ENCODE data around the gene CAST. TPM values are rescaled to one million over a fixed set of nuclear protein-coding genes. Genes with fewer than 3 reads are reported as not detected.
"Not testable (repeated sequence)": the region's sequence is repeated elsewhere in the genome, so short reads cannot be mapped to it uniquely, and the experiment has no call there.

CAST gene
- polyA plus RNA-seq (2012; ENCODE audit: insufficient read depth, insufficient read length, low read depth): 27.5 TPM

DNA sequence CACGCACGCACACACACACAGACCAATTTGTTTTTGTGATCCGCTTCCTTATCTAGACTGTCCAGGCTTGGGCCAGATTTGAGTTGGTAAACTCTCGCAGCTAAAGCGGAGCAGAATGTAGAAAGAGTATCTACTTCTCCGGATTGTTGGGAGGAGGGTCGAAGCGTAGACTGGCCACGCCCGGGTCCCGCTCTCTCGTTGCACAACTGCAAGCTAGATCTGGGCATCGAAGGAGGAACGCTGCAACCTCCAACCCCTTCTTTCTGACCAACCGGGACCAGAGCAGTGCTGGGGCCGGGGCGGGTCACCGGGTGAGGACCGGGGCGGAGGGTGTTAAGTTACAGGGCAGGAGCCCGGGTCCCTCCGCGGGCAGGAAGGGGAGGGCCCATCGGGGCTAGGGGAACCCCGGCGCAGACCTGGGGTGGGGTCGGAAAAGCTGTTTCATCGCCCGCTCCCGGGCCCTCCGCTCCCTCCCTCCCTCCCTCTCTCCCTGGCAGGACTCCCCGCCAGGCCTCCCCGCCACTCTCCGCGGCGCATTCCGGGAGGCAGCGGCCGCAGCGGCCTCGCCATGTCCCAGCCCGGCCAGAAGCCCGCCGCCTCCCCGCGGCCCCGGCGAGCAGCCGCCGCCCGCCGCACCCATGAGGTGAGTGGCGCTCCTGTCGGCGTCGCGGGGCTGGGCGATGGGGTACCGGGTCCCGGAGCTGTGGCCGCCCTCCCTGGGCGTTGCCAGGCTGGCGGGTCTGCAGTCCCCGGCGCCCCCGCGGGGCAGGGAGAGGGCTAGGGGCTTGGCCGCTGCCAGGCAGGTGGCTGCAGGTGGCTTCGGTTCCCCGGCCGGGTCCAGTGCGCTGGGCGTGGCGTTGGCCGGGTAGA lies at the start of gene CAST:
Gene CAST, plus strand, starts transcription at position 522 of the 870 bp plus-strand sequence. Its CDS starts 47 bp downstream, at position 569.
- peaks cover 3% of the 10 kb centered on the region; the same call in 1 of the 2 replicates for H3K4me1 ChIP-seq
- peaks cover 16% of the 10 kb centered on the region for H3K27me3 ChIP-seq
- no peaks in the 10 kb centered on the region for H3K9me3 ChIP-seq
- DNase-seq: peak; percentile 36
- H3K36me3 ChIP-seq: no peaks in the 10 kb centered on the region
- no peak for TF ChIP-seq CTCF (IDR thresholded peaks at IDR 0.05; ENCODE audit: low read depth, low read length)
- peak within 1 kb of the TSS; percentile 79 for H3K4me3 ChIP-seq (ENCODE audit: low read depth, low read length)

- no peaks in the 10 kb centered on the region for H3K27me3 ChIP-seq
- TF ChIP-seq CTCF (IDR thresholded peaks at IDR 0.05; ENCODE audit: low read depth, low read length): peak; percentile 60
- no peak overlapping the region for H3K4me3 ChIP-seq (ENCODE audit: low read depth, low read length)
- H3K4me1 ChIP-seq: no peaks in the 10 kb centered on the region
- peak; percentile 62 for DNase-seq
- H3K9me3 ChIP-seq: no peaks in the 10 kb centered on the region
- H3K36me3 ChIP-seq: no peaks in the 10 kb centered on the region
Observed at GRCh38 chr5:96614110-96614691, 48.0 kb upstream of the CAST start.

- Histone ChIP-seq H3K36me3 (no peaks in the 10 kb centered on the region), H3K4me1 (no peaks in the 10 kb centered on the region), H3K27me3 (no peaks in the 10 kb centered on the region), H3K4me3 (ENCODE audit: low read depth, low read length) (no peak overlapping the region), H3K9me3 (no peaks in the 10 kb centered on the region)
- DNase-seq: no peak
- TF ChIP-seq CTCF (IDR thresholded peaks at IDR 0.05; ENCODE audit: low read depth, low read length): no peak
Observed at GRCh38 chr5:96615223-96615622, 47.0 kb upstream of the CAST start.

GRCh38 chr5:96616801-96617200 lies 45.4 kb upstream of the CAST start:
- H3K9me3 ChIP-seq: no peaks in the 10 kb centered on the region

DNA sequence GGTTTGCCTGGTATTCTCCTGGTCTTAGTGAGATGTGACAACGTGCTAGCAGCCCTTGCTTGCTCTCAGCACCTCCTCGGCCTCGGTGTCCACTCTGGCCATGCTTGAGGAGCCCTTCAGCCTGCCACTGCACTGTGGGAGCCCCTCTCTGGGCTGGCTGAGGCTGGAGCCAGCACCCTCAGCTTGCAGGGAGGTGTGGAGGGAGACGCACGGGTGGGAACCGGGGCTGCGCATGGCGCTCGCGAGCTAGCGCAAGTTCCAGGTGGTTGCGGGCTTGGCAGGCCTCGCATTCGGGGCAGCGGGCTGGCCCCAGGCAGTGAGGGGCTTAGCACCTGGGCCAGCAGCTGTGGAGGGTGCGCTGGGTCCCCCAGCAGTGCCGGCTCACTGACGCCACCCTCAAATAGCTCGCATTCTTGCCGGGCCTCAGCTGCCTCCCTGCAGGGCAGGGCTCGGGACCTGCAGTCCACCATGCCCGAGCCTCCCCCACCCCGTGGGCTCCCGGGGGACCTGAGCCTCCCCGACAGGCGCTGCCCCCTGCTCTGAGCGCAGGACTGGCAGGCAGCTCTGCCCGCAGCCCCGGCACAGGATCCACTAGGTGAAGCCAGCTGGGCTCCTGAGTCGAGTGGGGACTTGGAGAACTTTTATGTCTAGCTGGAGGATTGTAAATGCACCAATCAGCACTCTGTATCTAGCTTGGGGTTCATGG lies 43.7 kb upstream of the CAST start:
- H3K27me3 ChIP-seq; H3K9me3 ChIP-seq; H3K36me3 ChIP-seq; H3K4me3 ChIP-seq (ENCODE audit: low read depth, low read length); DNase-seq; H3K4me1 ChIP-seq: not testable (repeated sequence)

More at GRCh38 chr5:96616801-96617200, 45.4 kb upstream of the CAST start:
- Histone ChIP-seq H3K36me3 (no peaks in the 10 kb centered on the region), H3K4me1 (no peaks in the 10 kb centered on the region), H3K27me3 (no peaks in the 10 kb centered on the region), H3K4me3 (ENCODE audit: low read depth, low read length) (no peak overlapping the region)
- no peak for TF ChIP-seq CTCF (IDR thresholded peaks at IDR 0.05; ENCODE audit: low read depth, low read length)
- DNase-seq: no peak

DNA sequence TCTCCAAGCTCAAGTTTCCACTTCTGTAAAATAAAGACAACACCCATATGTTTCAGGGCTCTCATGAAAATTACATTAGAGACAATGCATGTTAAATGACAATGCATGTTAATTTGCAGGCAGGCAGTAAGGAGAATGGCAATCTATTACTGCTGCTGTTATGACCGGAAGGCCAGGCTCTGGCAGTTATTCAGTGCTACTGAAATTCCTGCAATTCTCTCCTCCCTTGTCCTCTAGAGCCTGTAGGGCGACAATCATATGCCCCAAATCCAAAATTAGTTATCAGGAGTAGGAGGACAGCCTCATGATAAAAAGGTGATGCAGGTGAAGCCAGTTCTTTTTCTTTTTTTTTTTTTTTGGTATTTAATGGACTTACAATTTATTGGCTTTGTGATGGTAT lies 42.2 kb upstream of the CAST start:
- no peak for TF ChIP-seq CTCF (IDR thresholded peaks at IDR 0.05; ENCODE audit: low read depth, low read length)
- Histone ChIP-seq H3K4me3 (ENCODE audit: low read depth, low read length) (no peak overlapping the region), H3K9me3 (no peaks in the 10 kb centered on the region), H3K27me3 (no peaks in the 10 kb centered on the region), H3K4me1 (no peaks in the 10 kb centered on the region), H3K36me3 (no peaks in the 10 kb centered on the region)
- DNase-seq: no peak

Measured in BE2C (cell line).